GM19438 (cell line): ENCODE measurements around the gene CLASP2.
"Not testable (repeated sequence)": the region's sequence is repeated elsewhere in the genome, so short reads cannot be mapped to it uniquely, and the experiment has no call there.

ENCODE experiments used
- ATAC-seq: cut with Tn5 transposase; IDR thresholded peaks from one replicate; pipeline ENCODE4 v1.9.1; 2021; ENCODE audit warnings: low read depth; ENCODE audit not compliant: unreplicated experiment

Gene CLASP2

GRCh38 chr3:33694944-33695343 lies 23.1 kb downstream of the CLASP2 start:
- ATAC-seq = no peak

GRCh38 chr3:33690341-33690740 lies 27.7 kb downstream of the CLASP2 start:
- ATAC-seq = no peak

- ATAC-seq = no peak
These were observed 30.5 kb downstream of the CLASP2 start for GRCh38 chr3:33687406-33688010.

GRCh38 chr3:33682770-33683169 lies 35.3 kb downstream of the CLASP2 start:
- no peak for ATAC-seq

- ATAC-seq = no peak
These were observed 36.4 kb downstream of the CLASP2 start for GRCh38 chr3:33681667-33682066.

DNA sequence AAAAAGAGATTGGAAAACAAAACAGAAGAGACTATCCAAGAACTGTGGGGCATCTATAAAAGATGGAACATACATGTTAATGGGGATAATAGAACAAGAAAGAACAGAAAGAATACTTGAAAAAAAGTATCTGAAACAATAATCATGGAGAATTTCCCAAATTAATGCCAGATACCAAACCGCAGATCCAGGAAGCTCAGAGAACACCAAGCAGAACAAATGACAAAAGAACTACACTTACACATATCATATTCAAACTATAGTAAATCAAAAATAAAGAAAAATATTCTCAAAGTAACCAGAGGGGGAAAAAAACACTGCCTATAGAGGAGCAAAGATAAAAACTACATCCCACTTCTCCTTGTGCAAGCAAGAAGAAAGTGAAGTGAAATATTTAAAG lies 40.0 kb downstream of the CLASP2 start:
- ATAC-seq = no peak

GRCh38 chr3:33673436-33673835 lies 44.6 kb downstream of the CLASP2 start:
- not testable (repeated sequence) for ATAC-seq

DNA sequence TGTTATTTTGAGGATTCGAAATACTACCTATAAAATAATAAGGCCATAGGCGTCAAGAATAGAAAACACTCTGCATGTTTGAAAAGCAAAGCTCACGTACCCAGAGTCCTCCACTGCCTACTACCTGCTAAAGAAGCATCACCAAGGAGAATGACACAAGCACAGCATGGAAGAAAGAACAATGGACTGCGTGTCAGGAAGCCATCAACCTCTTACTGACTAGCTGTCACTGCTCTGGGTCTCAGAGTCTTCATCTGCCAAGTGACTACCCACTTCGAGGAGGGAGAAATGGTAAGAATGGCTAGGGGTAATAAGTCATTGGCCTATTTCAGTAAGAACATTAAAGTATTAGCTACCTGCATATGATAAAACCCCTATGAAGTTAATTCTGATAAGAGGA lies 49.4 kb downstream of the CLASP2 start:
- no peak for ATAC-seq

DNA sequence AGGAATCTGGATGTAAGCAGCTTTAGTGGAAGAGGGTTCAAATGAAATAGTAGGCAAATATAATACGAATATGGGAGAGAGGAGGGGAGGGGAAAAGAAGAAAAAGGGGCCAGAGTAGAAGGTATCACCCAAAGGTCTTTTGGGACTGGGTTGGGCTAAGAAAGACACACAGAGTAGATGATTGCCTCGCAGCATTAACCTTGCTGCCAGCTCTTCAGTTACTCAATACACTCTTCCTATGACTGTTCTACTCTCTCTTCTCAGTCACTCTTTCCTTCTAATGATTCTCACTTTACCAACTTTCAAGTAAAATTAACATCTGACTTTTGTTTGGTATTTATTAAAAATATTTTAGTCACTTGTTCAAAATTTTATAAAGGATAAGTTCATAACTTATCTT lies 52.8 kb downstream of the CLASP2 start:
- ATAC-seq = no peak

GRCh38 chr3:33664195-33664594 lies 53.9 kb downstream of the CLASP2 start:
- ATAC-seq = no peak

DNA sequence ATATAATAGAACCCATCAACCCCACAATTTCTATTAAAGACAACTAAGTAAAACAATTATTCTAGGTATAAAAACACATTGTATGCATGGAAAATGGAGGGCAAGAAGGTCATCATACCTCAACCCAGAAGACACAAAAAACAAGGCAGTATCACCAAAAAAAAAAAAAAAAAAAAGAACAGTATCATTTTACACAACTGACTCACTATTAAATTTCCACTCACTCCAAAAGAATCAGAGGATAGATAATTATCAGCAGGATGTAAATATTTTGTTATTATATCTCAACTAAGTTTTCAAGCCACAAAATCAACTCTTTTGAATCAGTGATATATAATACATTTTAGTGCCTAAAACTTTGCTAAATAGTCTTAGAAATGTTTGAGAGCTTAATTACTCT lies 55.0 kb downstream of the CLASP2 start:
- ATAC-seq = no peak

DNA sequence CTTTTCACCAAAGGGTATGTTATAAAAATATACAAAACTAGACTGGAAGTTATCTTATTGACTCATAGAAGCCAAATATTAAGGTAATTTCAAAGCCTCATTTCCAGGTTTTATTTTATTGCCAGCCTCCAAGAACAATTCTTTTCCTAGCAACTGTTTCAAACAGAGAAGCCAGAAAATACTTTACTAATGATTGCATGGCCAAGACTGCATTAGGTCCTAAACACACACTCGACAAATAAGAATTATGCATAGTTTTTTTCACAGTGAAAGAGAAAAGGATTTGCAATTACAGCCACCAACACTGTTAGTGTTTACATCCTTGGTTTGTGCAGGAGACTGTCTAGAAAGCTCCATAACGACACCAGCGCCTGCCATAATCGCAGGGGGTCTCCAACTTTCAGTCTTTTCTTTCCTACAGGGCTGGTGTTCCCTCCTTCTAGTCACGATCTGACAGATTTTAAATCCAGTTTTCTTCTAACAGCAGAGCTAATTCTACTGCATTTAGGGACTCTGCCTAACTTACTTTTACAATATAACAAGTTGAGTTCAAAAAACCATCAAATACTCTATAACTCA lies 58.1 kb downstream of the CLASP2 start:
- no peak for ATAC-seq

DNA sequence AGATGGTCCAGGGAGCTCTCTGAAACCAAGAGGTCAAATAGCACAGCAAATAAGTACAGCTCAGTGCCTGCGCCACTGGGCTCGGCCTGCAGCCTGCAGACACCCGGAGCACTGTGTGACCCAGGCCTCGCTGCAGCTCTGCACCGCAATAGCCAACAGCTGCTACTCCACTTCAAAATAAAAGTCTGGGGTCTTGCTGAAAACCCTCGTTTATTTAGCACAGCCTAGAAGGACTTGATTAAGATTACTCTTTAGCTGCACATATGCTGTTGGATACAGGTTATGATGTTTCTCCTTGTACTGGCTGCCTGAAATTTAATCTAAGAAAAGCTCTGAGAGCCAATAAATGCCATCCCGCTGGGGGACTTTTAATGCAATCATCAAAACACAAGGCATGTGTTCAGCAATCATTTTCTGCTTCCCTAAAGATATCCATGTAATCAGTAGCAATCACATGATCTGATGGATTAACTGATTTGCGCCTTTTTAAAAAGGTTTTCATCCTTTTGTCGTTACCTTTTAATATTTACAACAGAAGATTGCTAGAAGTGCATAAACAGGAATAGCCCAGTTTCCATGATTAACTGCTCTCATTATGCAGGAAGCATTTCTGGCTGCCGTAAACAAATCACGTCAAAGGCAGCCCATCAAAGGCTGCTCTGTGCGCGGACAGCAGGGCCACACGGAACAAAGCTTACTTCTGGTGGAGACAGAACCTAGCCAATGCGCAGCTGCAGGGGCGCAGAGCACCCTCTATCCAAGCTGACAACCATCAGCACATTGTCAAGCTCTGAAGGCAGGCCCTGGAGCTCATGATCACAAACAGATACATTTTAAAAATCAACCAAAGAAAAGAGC lies 58.8 kb downstream of the CLASP2 start:
- peak; percentile 92 for ATAC-seq

DNA sequence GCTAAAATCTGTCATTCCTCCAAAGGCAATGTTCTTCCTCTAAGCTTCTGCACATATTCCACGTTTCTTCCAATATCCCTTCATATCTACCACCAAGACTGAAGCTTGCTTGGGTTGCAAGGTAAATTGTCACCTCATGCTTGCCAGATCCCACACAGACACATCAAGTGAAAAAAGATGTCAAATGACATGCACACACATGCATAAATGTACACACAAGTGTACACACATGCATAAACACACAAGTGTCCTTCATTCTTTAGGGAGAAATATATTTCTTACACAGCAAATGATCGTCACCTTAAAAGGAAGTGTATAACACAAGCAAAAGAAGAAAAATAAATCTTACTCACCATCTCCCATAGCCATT lies 59.4 kb downstream of the CLASP2 start:
- peak; percentile 8 for ATAC-seq

DNA sequence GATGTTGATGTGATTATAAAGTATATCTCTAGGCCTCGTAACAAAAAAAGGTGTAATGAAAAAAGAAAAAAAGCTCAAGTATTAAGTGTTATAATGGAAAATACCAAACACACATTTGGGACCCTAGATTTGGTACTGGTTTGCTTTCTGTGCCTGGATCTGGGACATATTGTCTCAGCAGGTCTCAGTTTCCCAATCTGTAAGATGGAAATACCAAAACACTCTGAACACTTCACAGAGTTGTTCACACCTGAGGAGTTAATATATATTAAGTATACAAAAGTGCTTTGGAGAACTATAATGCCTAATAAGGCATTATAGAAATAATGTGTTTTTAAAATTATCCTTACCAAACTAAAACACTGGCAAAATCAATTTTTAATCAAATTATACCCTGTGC lies 60.0 kb downstream of the CLASP2 start:
- no peak for ATAC-seq

- no peak for ATAC-seq
These were observed 65.3 kb downstream of the CLASP2 start for GRCh38 chr3:33652736-33653135.

- not testable (repeated sequence) for ATAC-seq
These were observed 67.0 kb downstream of the CLASP2 start for GRCh38 chr3:33651101-33651500.

GRCh38 chr3:33650495-33650894 lies 67.6 kb downstream of the CLASP2 start:
- ATAC-seq = no peak

DNA sequence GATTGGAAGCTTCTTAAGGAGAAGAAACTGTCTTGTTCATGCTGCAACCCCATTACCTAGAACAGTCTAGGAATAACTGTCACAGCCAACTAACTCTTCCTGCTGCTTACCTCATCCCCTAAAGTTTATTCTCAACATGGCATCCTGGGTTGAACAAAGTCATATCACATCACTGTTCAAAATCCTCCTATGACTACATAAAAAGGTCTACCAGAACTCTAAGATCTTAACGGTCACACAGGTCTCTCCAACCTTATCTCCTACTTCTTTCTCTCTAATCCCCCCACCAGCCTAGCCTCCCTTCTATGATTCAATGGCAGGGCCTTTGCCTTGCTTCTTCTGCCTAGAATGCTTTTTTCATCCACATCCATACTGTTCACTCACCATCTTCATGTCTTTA lies 69.3 kb downstream of the CLASP2 start:
- no peak for ATAC-seq

DNA sequence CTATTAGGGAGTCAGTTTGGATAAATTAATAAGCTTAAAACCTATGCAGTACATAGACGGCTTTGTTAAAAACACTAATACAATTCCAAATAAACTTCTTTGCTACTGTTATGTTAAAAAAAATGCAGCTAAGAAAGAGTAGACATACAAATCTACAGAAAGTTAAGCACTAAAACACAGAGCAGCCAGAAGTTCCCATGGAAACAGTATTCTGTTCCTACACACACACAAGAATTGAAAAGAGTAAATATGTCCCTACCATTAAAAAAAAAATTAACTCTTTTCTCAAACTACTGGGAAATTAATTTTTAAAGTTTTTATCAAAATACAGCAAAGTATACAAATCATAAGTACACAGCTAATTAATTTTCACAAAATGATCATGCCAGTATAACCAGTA lies 71.6 kb downstream of the CLASP2 start:
- ATAC-seq = no peak

DNA sequence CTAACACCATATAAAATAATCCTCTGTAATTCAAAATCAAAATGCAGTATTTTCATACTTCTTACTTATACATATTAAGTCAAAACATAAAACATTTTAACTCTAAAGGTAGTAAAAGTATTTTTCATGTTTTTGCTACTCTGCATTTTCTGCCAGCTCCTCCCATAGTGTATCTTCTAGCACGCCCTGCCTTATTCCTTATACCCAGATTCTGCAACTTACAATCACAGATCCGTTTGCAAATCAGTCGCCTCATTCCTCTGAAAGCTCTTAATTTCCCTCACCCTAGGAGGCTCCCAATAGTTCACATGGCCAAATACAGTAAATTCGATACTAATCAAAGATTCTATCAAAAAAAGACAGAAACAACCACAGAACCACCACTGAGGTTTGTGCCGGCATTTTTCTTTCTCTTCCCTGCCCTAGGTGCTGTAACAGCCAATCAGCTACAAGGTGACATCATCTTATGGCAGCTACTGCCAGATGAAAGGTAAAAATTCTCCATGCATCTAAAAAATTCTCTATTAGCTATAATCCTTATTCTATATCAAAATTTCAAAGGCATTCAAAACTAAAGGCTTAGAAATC lies 72.9 kb downstream of the CLASP2 start:
- no peak for ATAC-seq

DNA sequence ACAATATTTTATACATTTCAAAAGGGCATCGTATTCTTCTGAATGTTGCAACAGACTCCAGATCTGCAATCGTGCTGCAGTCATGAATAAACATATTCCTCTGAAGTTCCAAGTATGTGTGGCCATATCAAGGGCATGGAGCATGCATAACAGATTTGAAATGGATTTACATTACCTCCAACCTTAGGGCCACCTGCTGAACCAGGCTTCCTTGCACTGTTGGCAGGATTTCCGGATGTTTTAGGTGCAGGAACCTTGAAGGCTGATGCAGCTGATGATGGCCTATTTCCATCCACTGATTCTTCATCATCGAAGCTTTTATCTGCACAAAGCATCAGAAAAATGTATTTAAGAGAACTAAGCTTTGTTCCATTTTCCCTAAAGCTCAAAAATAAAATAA lies 73.5 kb downstream of the CLASP2 start:
- no peak for ATAC-seq
